A673 (cell line): ENCODE results near the gene GGT5. TPM values are rescaled to one million over a fixed set of nuclear protein-coding genes. Genes with fewer than 3 reads are reported as not detected.

Source experiments
- BruUV-seq: library from RNA; stranded (reverse); fragments of 400-500 nt; replicated peaks from 2 replicates; lab custom pipeline; 2021; lab: Mats Ljungman, UMichigan
- CTCF ChIA-PET: fragments of 300-600 bp; sonication (Branson Sonifier 250); formaldehyde crosslinking; loops from one replicate; lab custom pipeline; 2022; ENCODE audit warnings: antibody characterized with exemption; lab: Charles Lee
- POLR2A ChIA-PET: fragments of 300-600 bp; sonication (Branson Sonifier 250); formaldehyde crosslinking; loops from one replicate; lab custom pipeline; 2022; ENCODE audit warnings: antibody characterized with exemption; ENCODE audit not compliant: low non-redundant PET; lab: Charles Lee
- DNase-seq: peaks from one replicate; pipeline ENCODE4 v3.0.0-alpha.2; 2015; ENCODE audit warnings: low spot score
- H3K27ac ChIP-seq: fragments of 200-600 bp; sonication (generic); 2 replicates; pipeline ENCODE4 v1.5.1; 2016; ENCODE audit warnings: mixed run types, low read depth, mild to moderate bottlenecking, mixed read lengths, antibody characterized with exemption, low read length; ENCODE audit not compliant: poor library complexity, severe bottlenecking
- H3K27me3 ChIP-seq: fragments of 200-600 bp; sonication (generic); replicated peaks from 2 replicates; pipeline ENCODE4 v1.6.1; 2017; ENCODE audit warnings: mixed run types, low read depth, mild to moderate bottlenecking, mixed read lengths, antibody characterized with exemption, low read length; ENCODE audit not compliant: insufficient read depth, poor library complexity
- H3K36me3 ChIP-seq: fragments of 200-600 bp; sonication (generic); 2 replicates; pipeline ENCODE4 v1.6.1; 2016; ENCODE audit warnings: mixed run types, mild to moderate bottlenecking, mixed read lengths, antibody characterized with exemption, low read length; ENCODE audit not compliant: insufficient read depth, poor library complexity, severe bottlenecking
- H3K4me1 ChIP-seq: fragments of 200-600 bp; sonication (generic); 2 replicates; pipeline ENCODE4 v1.6.1; 2017; ENCODE audit warnings: mixed run types, mild to moderate bottlenecking, mixed read lengths, antibody characterized with exemption, low read length; ENCODE audit not compliant: insufficient read depth, poor library complexity, severe bottlenecking
- H3K4me3 ChIP-seq: fragments of 200-600 bp; sonication (generic); 2 replicates; pipeline ENCODE4 v1.5.1; 2016; ENCODE audit warnings: low read depth, mixed run types, mild to moderate bottlenecking, mixed read lengths, low read length; ENCODE audit not compliant: poor library complexity, severe bottlenecking
- H3K9me3 ChIP-seq: fragments of 200-600 bp; sonication (generic); 2 replicates; pipeline ENCODE4 v1.6.1; 2016; ENCODE audit warnings: mixed run types, low read depth, mild to moderate bottlenecking, mixed read lengths, antibody characterized with exemption, low read length; ENCODE audit not compliant: poor library complexity, severe bottlenecking
- CTCF ChIP-seq: fragments of 300-800, 200-600 bp; sonication (generic); conservative IDR thresholded peaks from 2 replicates; pipeline ENCODE4 v1.5.1; 2017; ENCODE audit warnings: low read depth, mild to moderate bottlenecking, antibody characterized with exemption, low read length, moderate library complexity, mixed read lengths
- EZH2 ChIP-seq: fragments of 200-600 bp; sonication (generic); IDR thresholded peaks from 2 replicates; pipeline ENCODE4 v1.6.1; 2017; ENCODE audit warnings: borderline replicate concordance, low read depth, mild to moderate bottlenecking, mixed read lengths, antibody characterized with exemption, low read length; ENCODE audit not compliant: poor library complexity, severe bottlenecking
- intact Hi-C: fragments of 100-400 bp; cut with micrococcal nuclease; formaldehyde crosslinking; loops from one replicate; pipeline ENCODE4 v1.10.0; 2022; ENCODE audit not compliant: unreplicated experiment
- total RNA-seq: library from RNA; stranded (reverse); gene quantifications from 2 replicates; pipeline ENCODE4 v1.2.3, GENCODE V29; 2021

GGT5 gene
- total RNA-seq, 1 experiment from 2014 or later = not detected

- Histone ChIP-seq H3K27me3 (no peaks in the 10 kb centered on the region), H3K9me3 (no peaks in the 10 kb centered on the region), H3K27ac (no peak overlapping the region), H3K4me3 (no peak overlapping the region), H3K36me3 (no peaks in the 10 kb centered on the region), H3K4me1 (no peaks in the 10 kb centered on the region)
- CTCF ChIA-PET = interaction anchor here (0.6 to 1.0 kb wide), 2 partner anchors 11 to 16 kb away, joined by 3 to 6 read pairs; no protein-coding TSS in a partner anchor
- intact Hi-C loops = no loop called here
- BruUV-seq = no TSS peak
- no peak for DNase-seq
- no peak for TF ChIP-seq CTCF
- TF ChIP-seq EZH2 = no peak
- POLR2A ChIA-PET = no interaction called here
These were observed 54.7 kb downstream of the GGT5 start for GRCh38 chr22:24190159-24190540.

DNA sequence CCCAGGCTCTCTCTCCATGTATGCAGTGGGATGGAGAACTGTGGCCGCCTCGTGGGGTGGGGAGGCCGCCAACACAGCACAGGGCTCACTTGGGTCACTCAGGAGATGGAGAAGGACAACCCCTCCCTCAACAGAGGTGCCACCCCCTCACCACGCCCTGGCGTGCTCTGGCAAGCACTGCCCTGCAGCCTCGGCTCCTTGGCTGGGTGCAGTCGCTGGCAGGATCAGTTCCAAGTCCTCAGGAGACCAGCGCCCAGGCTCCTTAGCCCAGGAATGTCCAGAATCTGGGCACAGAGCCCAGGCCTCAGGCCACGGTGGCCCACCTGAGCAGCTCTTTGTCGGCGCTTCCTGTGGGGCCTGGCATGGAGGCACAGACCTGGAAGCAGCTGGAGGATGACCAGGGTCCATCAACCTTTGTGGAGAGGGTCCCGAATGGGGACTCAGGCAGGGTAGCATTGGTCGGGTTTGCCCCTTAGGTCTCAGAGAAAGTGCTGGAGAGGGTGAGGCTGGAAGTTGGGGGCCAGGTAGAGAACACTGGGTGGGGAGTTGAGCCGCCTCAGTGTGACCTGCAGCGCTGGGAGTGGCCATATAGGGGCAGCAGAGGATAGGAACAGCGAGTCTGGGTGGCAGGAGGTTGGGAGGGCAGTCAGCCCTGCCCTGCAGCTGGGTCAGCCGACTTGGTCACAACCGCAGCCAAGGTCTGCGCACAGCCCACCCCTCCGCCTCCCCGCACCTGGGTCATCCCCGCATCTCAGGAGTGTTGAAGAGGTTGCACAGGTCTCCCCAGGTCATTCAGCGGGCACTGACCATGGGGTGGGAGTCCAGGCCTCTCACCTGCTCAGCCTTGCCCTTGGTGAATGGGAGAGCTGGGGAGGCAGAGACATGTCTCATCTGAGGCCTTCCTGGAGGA lies 55.4 kb downstream of the GGT5 start:
- ChIA-PET POLR2A (no interaction called here), CTCF (interaction anchor here (0.5 to 1.0 kb wide), 4 partner anchors 11 to 58 kb away, joined by 3 to 6 read pairs (median 3); no protein-coding TSS in a partner anchor)
- no peaks in the 10 kb centered on the region for H3K27me3 ChIP-seq
- TF ChIP-seq EZH2 (no peak), CTCF (peak; percentile 71)
- DNase-seq = peak; percentile 43
- H3K27ac ChIP-seq = no peak overlapping the region
- H3K4me1 ChIP-seq = no peaks in the 10 kb centered on the region
- no peaks in the 10 kb centered on the region for H3K9me3 ChIP-seq
- intact Hi-C loops = loop anchor here (5.0 kb wide), 1 partner anchor 338 kb away; no protein-coding TSS in a partner anchor
- no peak overlapping the region for H3K4me3 ChIP-seq
- no peaks in the 10 kb centered on the region for H3K36me3 ChIP-seq
- BruUV-seq = no TSS peak

DNA sequence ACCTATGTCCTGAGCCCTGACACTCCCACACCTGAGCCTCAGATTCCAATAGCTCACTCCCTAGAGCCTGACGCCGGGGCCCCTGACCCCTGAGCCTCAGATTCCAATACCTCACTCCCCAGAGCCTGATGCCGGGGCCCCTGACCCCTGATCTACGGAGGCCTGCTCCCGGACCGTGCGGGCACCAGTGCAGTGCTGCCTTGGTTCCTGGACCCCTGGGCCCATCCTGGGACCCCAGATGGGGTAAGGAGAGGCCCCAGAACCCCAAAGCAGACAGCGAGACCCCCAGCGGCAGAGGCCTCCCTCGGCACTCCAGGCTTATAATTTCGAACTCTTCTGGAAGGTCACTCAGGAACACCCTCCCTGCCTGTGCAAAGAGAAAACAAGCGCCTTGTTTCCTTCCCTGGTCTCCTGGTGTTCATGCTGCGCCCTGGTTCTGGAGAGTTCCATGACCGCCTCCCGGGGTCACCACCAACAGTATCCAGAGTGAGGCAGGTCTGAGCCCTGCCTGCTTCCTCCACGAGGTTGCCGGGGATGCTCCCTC lies 56.1 kb downstream of the GGT5 start:
- DNase-seq = no peak
- ChIA-PET CTCF (interaction anchor here (0.5 to 0.6 kb wide), 2 partner anchors 42 to 59 kb away, joined by 3 read pairs; no protein-coding TSS in a partner anchor), POLR2A (no interaction called here)
- no peak overlapping the region for H3K27ac ChIP-seq
- intact Hi-C loops = loop anchor here (5.0 kb wide), 1 partner anchor 339 kb away; no protein-coding TSS in a partner anchor
- H3K36me3 ChIP-seq = no peaks in the 10 kb centered on the region
- H3K4me3 ChIP-seq = no peak overlapping the region
- no peaks in the 10 kb centered on the region for H3K27me3 ChIP-seq
- BruUV-seq = no TSS peak
- no peak for TF ChIP-seq CTCF
- TF ChIP-seq EZH2 = no peak
- H3K9me3 ChIP-seq = no peaks in the 10 kb centered on the region
- H3K4me1 ChIP-seq = no peaks in the 10 kb centered on the region
